Neural cell (in vitro differentiated cells): ENCODE results near the gene ZFYVE19.

Experiments used
- CTCF ChIP-seq: fragments of 450-650 bp; IDR thresholded peaks from 2 replicates; pipeline ENCODE4 v1.5.1; 2014; ENCODE audit warnings: antibody characterized with exemption, mild to moderate bottlenecking, moderate library complexity; ENCODE audit not compliant: poor library complexity, severe bottlenecking
- EP300 ChIP-seq: fragments of 450-650 bp; conservative IDR thresholded peaks from 2 replicates; pipeline ENCODE4 v1.6.1; 2014; ENCODE audit warnings: antibody characterized with exemption, mild to moderate bottlenecking, moderate library complexity; ENCODE audit not compliant: poor library complexity, severe bottlenecking
- MXI1 ChIP-seq: fragments of 450-650 bp; conservative IDR thresholded peaks from 2 replicates; pipeline ENCODE4 v1.6.1; 2014; ENCODE audit warnings: antibody characterized with exemption, mild to moderate bottlenecking; ENCODE audit not compliant: poor library complexity, severe bottlenecking
- POLR2AphosphoS5 ChIP-seq: IDR thresholded peaks from 2 replicates; pipeline ENCODE4 v1.6.1; 2012
- RAD21 ChIP-seq: fragments of 450-650 bp; conservative IDR thresholded peaks from 2 replicates; pipeline ENCODE4 v1.6.1; 2014; ENCODE audit warnings: antibody characterized with exemption, mild to moderate bottlenecking, moderate library complexity
- SMC3 ChIP-seq: fragments of 450-650 bp; conservative IDR thresholded peaks from 2 replicates; pipeline ENCODE4 v1.6.1; 2014; ENCODE audit warnings: antibody characterized with exemption, mild to moderate bottlenecking, moderate library complexity; ENCODE audit not compliant: poor library complexity
- TF ChIP-seq, protein P1 (sequence below): IDR thresholded peaks from 2 replicates; pipeline ENCODE4 v1.6.1; 2012; ENCODE audit warnings: borderline replicate concordance

- TF ChIP-seq CTCF (no peak), SMC3 (no peak), RAD21 (no peak), EP300 (no peak), MXI1 (no peak), POLR2AphosphoS5 (no peak)
- TF ChIP-seq, protein P1, sequence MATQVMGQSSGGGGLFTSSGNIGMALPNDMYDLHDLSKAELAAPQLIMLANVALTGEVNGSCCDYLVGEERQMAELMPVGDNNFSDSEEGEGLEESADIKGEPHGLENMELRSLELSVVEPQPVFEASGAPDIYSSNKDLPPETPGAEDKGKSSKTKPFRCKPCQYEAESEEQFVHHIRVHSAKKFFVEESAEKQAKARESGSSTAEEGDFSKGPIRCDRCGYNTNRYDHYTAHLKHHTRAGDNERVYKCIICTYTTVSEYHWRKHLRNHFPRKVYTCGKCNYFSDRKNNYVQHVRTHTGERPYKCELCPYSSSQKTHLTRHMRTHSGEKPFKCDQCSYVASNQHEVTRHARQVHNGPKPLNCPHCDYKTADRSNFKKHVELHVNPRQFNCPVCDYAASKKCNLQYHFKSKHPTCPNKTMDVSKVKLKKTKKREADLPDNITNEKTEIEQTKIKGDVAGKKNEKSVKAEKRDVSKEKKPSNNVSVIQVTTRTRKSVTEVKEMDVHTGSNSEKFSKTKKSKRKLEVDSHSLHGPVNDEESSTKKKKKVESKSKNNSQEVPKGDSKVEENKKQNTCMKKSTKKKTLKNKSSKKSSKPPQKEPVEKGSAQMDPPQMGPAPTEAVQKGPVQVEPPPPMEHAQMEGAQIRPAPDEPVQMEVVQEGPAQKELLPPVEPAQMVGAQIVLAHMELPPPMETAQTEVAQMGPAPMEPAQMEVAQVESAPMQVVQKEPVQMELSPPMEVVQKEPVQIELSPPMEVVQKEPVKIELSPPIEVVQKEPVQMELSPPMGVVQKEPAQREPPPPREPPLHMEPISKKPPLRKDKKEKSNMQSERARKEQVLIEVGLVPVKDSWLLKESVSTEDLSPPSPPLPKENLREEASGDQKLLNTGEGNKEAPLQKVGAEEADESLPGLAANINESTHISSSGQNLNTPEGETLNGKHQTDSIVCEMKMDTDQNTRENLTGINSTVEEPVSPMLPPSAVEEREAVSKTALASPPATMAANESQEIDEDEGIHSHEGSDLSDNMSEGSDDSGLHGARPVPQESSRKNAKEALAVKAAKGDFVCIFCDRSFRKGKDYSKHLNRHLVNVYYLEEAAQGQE: no peak
Observed at GRCh38 chr15:40773902-40774301, 33.0 kb upstream of the ZFYVE19 start.
